HG03571 (cell line): ENCODE measurements around the gene RPSA.
"Not testable (repeated sequence)": the region's sequence is repeated elsewhere in the genome, so short reads cannot be mapped to it uniquely, and the experiment has no call there.

ENCODE experiments used
- ATAC-seq: cut with Tn5 transposase; IDR thresholded peaks from one replicate; pipeline ENCODE4 v1.9.1; 2021; ENCODE audit not compliant: unreplicated experiment

Gene RPSA

GRCh38 chr3:39388153-39388552 lies 18.4 kb upstream of the RPSA start:
- ATAC-seq = no peak

- ATAC-seq = peak; percentile 74
These were observed 17.7 kb upstream of the RPSA start for GRCh38 chr3:39388741-39389248.

DNA sequence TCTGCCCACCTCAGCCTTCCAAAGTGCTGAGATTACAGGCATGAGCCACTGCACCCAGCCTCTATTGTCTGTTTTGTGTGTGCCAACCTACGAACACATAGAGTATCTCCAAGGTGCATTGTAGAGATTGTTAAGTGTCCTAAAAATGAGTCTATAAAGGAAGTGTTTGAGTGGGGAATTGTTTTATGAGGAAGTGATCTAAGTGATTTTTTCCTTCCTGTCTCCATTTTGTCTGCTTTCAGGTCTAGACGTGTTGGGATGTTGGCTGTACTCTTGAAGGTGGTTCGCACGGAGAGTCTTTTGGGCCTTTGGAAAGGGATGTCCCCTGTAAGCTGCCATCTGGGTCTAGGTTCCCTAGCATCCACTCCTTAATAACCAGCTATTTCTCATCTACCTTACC lies 16.3 kb upstream of the RPSA start:
- ATAC-seq = no peak

- no peak for ATAC-seq
These were observed 9.8 kb upstream of the RPSA start for GRCh38 chr3:39396690-39397089.

DNA sequence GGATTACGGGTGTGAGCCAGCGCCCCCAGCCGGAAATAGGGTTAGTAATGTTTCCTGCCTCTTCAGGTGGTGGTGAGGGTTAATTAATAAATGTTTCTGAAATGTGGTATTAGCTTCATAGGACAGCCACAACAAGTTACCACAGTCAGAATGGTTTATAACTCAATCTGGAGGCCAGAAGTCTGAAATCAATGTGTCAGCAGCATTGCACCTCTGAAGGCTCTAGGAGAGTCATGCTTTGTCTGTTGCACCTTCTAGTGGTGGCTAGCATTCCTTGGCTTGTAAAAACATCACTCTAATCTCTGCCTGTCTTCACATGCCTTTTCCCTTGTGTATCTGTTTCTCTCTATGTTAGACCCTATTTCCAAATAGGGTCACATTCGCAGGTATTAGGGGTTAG lies 7.8 kb upstream of the RPSA start:
- no peak for ATAC-seq

GRCh38 chr3:39401983-39402382 lies 4.5 kb upstream of the RPSA start:
- ATAC-seq = no peak

- ATAC-seq = no peak
These were observed 1.4 kb upstream of the RPSA start for GRCh38 chr3:39404943-39405686.

DNA sequence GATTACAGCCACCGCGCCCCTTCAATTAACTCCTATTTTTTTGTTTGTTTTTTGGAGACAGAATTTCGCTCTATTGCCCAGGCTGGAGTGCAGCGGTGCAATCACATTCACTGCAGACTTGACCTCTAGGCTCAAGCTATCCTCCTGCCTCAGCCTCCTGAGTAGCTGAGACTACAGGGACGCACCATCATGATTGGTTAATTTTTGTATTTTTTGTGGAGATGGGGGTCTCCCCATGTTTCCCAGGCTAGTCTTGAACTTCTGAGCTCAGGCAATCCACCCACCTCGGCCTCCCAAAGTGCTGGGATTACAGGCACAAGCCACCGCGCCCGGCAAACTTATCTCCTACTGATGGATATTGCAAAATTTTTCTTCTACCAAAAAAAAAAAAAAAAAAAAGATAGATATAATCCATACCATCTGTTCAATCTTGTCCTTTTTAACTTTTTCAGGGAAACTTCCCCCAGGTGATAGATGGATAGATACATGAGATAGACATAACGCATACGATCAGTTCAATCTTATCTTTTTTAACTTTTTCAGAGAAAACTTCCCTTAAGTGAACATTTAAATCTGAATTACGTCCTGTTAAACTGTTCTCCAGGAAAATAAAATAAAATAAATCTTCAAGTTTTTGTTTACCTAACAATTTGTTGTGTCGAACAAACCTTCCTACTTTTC lies 693 bp upstream of the RPSA start:
- ATAC-seq = no peak

DNA sequence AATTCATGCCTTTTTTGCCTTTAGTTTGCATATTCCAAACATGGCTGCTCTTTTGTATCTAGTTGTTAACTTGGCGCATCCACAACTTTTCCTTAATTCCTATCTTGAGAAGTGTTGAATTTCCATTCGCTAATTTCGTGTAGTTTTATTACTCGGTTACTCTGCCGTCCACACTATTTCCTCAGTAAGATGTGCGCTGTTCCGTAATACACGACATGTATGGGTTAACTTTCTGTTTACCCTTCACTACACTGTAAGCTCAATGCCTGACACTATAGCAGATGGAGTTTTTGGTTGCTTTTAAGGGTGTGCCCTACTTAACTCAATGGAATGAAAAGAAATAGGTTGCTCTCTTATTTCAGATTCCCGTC lies 724 bp downstream of the RPSA start:
- ATAC-seq = no peak

GRCh38 chr3:39407773-39408492 lies 1.4 kb downstream of the RPSA start:
- ATAC-seq = no peak

- no peak for ATAC-seq
These were observed 2.2 kb downstream of the RPSA start for GRCh38 chr3:39408493-39409372.

DNA sequence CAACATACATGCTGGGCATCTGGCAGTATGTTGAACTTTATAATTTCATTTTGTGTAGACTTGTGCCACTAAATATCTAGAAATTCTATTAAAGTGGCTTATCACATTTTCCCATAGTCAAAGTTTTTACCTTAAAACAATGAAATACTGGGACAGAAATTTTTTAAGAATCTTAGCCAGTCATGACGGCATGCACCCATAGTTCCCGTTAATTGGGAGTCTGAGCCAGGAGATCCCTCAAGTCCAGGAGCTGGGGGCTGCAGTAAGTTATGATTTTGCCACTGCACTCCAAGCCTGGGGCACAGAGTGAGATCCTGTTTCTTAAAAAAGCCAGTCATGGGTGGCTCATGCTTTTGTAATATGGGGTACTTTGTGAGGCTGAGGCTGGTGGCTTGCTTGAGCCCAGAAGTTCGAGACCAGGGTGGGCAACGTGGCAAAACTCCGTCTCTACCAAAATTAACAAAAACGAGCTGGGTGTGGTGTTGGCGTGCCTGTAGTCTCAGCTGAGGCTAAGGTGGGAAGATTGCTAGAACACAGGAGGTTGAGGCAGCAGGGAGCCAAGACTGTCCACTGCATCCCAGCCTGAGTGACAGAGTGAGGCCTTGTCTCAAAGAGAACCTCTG lies 3.1 kb downstream of the RPSA start:
- ATAC-seq = no peak

DNA sequence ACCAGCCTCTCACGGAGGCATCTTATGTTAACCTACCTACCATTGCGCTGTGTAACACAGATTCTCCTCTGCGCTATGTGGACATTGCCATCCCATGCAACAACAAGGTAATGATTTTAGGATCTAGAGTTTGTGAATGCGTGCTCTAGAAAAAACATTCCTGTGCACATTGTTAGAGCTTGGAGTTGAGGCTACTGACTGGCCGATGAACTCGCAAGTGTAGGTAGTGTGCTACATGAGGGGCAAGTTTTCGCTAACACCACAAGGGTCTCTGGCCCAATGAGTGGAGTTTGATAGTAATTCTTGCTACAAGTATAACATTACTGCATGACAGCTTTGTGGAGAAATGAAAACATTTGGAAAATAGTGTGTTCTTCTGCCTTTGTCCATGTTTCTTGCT lies 4.4 kb downstream of the RPSA start:
- no peak for ATAC-seq

DNA sequence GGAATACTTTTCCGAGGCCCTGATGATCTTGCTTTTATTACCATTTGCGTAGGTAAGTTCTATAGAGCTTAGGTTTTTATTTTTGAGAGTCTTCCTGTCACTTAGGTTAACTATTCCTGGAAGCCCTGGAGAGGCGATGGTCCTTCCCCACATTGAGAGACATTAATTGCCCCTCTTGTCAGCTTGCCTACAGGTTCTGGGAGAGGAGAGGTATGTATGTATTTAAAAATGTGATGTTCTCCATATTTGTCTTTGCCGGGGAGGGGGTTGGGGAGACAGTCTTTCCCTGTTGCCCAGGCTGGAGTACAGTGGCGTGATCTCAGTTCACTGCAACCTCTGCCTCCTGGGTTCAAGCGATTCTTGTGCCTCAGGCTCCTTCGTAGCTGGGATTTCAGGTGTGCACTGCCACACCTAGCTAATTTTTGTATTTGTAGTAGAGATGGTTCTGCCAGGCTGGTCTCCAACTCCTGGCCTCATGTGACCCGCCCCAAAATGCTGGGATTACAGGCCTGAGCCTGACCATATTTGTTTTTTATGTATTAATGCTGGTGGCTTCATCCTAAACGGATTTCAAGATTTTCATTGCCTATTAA lies 6.2 kb downstream of the RPSA start:
- ATAC-seq = no peak

- no peak for ATAC-seq
These were observed 7.3 kb downstream of the RPSA start for GRCh38 chr3:39413691-39414420.

DNA sequence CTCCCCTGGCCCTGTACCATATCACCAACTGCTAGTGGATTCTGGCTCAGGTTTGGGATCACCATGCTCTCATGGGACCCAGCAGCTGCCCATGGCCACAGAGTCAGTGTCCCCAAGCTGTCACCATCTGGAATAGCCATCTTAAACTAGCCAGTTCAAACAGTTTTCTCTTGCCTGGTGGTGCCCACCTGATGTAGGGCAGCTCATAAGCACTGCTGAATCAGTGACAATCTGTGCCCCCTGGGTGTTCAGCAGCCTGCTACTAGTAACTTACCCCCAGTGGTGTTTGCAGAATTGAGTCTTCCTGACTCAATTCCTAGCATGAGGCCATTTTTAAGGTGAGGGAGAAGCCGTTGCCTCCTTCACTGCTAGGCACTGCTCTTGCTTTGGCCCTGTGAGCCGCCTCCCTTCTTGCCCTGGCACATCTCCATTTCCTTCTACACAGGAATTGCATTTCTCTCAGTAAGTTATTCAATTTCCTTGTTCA lies 7.9 kb downstream of the RPSA start:
- ATAC-seq = no peak

GRCh38 chr3:39415302-39415701 lies 8.8 kb downstream of the RPSA start:
- ATAC-seq = not testable (repeated sequence)

DNA sequence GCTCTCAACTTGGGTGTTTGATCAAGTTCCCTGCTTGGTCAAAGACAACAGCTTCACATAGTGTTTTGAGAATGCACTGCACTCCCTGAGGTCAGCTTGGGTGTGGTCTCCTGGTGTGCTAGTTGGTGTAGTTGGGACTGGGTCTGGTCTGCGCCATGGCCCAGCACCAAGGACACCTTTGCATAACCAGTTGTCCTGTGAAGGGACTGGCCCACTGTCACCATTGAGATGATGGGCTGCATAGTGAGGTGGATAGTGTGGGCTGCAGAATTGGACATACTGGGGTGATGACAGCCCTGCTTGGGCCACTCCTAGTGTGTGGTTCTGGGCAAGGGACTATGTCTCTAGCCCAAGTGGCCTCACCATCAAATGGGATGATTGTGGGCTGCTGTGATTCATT lies 9.5 kb downstream of the RPSA start:
- ATAC-seq = no peak

DNA sequence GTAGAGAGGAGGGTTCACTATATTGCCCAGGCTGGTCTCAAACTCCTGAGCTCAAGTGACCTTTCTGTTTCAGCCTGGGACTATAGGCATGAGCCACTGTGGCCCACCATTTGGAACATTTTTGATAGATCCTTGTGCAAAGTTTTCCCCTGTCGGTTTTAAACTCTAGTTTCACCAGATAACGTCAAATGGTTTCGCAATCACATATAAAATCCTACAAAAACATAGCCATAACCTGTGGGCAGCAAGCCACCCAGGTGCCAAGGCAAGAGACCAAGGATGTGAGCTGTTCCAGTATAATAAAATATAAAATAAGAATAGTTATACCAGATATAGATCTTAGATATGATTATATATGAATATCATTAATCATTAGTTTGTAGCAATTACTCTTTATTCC lies 10.5 kb downstream of the RPSA start:
- not testable (repeated sequence) for ATAC-seq
